ENCODE measurements around the gene CCDC57. TPM values are rescaled to one million over a fixed set of nuclear protein-coding genes. Genes with fewer than 3 reads are reported as not detected.

Gene CCDC57
- total and polyA plus RNA-seq, 9 of the 15 experiments (the other 6 are each of a cell fraction or from before 2014, with no cell fraction given), result 0.83 to 36.2 (median 13.6) TPM

GRCh38 chr17:82200743-82201497, 11.7 kb downstream of the CCDC57 start (continued):
- TF ChIP-seq ZNF197 (CRISPR knock-in tag; IDR thresholded peaks at IDR 0.05; ENCODE audit: low read depth) (0 out of 2 replicates have a peak, but pooled peaks have one; percentile 22), MAFK (IDR thresholded peaks at IDR 0.05; ENCODE audit: low read length) (no peak), ZNF561 (CRISPR knock-in tag; conservative IDR thresholded peaks at IDR 0.05) (no peak), ZBTB8A (IDR thresholded peaks at IDR 0.05; ENCODE audit: partially characterized antibody) (no peak), RBM22 (IDR thresholded peaks at IDR 0.05; ENCODE audit: low read depth, low read length, poor library complexity, severe bottlenecking) (no peak), IFI16 (CRISPR knock-in tag; IDR thresholded peaks at IDR 0.05) (no peak), PTRF (tag; IDR thresholded peaks at IDR 0.05) (no peak), RB1 (IDR thresholded peaks at IDR 0.05; ENCODE audit: low read depth) (no peak), BRD4 (IDR thresholded peaks at IDR 0.05) (no peak), CBX3 (IDR thresholded peaks at IDR 0.05; ENCODE audit: borderline replicate concordance in 1 of 2, low read length in 2 of 2) (no peak), FOXJ3 (CRISPR knock-in tag; IDR thresholded peaks at IDR 0.05) (no peak), FOXK1 (CRISPR knock-in tag; IDR thresholded peaks at IDR 0.05; ENCODE audit: borderline replicate concordance) (no peak), ZKSCAN1 (IDR thresholded peaks at IDR 0.05; ENCODE audit: low read depth, low read length) (no peak)
- TF ChIP-seq, protein P1, sequence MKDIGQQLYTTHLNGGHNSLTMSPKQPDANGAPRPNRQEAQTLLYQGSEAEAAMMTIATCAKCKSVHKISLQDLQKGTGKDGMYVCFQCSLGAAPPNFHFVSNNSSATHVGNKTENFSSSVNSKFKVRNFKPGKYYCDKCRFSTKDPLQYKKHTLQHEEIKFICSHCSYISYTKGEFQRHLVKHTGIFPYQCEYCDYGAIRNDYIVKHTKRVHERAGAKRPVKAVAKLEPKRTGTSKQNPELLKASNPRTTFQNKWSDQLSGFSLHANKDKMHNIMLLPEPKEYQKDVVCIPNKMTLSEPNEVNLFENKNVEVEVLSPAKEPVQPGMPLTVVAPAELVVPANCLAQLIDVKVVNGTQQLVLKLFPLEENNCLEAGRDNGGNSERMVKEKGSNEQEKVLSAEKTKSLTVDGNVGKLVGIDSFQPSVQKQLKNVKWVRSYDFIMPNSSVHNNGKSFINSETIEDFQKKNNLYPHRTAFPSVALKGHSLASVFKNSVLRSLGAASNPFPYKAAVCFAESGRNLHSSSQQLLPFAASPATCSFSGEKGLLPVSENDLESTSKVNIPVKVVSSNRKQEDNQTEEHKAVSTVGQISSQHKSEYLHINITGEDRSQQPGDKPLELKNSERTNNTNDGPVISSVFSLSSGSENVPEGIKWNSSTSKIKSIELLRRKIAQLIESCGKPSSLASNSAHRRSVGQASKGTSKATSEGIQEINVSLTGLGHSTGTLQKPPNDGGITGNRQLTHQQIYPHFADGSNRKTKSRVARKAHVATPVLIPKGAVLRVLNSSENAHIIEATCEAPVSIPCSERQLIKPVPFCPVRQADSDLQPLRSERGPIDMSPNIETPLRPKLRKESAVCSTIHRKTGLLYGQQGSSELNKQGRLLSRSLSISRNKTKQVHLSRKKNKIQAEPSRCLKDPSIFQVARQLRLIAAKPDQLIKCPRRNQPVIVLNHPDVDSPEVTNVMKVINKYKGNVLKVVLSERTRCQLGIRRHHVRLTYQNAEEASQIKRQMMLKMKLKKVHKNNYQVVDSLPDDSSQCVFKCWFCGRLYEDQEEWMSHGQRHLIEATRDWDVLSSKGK (CRISPR knock-in tag; IDR thresholded peaks at IDR 0.05), result no peak
- TF ChIP-seq, protein P2, sequence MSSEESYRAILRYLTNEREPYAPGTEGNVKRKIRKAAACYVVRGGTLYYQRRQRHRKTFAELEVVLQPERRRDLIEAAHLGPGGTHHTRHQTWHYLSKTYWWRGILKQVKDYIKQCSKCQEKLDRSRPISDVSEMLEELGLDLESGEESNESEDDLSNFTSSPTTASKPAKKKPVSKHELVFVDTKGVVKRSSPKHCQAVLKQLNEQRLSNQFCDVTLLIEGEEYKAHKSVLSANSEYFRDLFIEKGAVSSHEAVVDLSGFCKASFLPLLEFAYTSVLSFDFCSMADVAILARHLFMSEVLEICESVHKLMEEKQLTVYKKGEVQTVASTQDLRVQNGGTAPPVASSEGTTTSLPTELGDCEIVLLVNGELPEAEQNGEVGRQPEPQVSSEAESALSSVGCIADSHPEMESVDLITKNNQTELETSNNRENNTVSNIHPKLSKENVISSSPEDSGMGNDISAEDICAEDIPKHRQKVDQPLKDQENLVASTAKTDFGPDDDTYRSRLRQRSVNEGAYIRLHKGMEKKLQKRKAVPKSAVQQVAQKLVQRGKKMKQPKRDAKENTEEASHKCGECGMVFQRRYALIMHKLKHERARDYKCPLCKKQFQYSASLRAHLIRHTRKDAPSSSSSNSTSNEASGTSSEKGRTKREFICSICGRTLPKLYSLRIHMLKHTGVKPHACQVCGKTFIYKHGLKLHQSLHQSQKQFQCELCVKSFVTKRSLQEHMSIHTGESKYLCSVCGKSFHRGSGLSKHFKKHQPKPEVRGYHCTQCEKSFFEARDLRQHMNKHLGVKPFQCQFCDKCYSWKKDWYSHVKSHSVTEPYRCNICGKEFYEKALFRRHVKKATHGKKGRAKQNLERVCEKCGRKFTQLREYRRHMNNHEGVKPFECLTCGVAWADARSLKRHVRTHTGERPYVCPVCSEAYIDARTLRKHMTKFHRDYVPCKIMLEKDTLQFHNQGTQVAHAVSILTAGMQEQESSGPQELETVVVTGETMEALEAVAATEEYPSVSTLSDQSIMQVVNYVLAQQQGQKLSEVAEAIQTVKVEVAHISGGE (CRISPR knock-in tag; IDR thresholded peaks at IDR 0.05), result peak in 1 of 3 experiments; percentile 50; a peak in 2 of 6 replicates
